ENCODE data around the gene ZNF140.
A peak's percentile ranks its signal among the peaks of the same experiment; 100 is the strongest.

Gene ZNF140

DNA sequence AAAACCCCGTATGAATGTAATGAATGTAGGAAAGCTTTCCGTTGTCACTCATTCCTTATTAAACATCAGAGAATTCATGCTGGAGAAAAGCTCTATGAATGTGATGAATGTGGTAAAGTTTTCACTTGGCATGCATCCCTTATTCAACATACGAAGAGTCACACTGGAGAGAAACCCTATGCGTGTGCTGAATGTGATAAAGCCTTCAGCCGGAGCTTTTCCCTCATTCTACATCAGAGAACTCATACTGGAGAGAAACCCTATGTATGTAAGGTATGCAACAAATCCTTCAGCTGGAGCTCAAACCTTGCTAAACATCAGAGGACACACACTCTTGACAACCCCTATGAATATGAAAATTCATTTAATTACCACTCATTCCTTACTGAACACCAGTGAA is 25.5 kb downstream of the ZNF140 start:
- Mint-ChIP-seq H3K27me3 (no peaks in the 10 kb centered on the region), H3K4me1 (peaks cover 2% of the 10 kb centered on the region), H3K4me3 (no peak overlapping the region), H3K27ac (no peak overlapping the region), H3K9me3 (peaks cover 72% of the 10 kb centered on the region), H3K36me3 (ENCODE audit: low read depth) (peaks cover 97% of the 10 kb centered on the region)
- DNase-seq (no peak), ATAC-seq (no peak)

DNA sequence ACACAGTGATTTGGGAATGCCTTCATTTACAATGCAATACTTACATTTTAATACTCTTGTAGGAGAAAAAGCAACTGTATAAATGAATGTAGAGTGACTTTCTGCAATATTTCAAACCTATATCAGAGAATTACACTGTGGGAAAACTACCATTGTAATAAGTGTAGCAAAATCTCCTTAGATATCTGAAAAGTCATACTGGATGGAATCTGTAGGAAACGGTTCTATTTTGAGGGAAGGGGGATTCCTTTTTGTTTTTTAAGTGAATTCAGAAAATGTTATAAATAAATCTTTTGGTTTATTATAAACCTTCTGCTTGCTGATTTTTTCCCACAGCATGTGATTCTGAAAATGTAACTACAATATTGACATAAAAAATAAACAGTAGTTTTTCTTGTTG is 26.4 kb downstream of the ZNF140 start:
- Mint-ChIP-seq H3K4me1 (peaks cover 2% of the 10 kb centered on the region), H3K27me3 (no peaks in the 10 kb centered on the region), H3K27ac (no peak overlapping the region), H3K36me3 (ENCODE audit: low read depth) (peaks cover 92% of the 10 kb centered on the region), H3K4me3 (no peak overlapping the region), H3K9me3 (peaks cover 70% of the 10 kb centered on the region)
- DNase-seq: no peak
- ATAC-seq: no peak

- no peak for DNase-seq
- H3K4me1 Mint-ChIP-seq: peaks cover 2% of the 10 kb centered on the region
Measured at GRCh38 chr12:133108150-133108549, 27.4 kb downstream of the ZNF140 start.

DNA sequence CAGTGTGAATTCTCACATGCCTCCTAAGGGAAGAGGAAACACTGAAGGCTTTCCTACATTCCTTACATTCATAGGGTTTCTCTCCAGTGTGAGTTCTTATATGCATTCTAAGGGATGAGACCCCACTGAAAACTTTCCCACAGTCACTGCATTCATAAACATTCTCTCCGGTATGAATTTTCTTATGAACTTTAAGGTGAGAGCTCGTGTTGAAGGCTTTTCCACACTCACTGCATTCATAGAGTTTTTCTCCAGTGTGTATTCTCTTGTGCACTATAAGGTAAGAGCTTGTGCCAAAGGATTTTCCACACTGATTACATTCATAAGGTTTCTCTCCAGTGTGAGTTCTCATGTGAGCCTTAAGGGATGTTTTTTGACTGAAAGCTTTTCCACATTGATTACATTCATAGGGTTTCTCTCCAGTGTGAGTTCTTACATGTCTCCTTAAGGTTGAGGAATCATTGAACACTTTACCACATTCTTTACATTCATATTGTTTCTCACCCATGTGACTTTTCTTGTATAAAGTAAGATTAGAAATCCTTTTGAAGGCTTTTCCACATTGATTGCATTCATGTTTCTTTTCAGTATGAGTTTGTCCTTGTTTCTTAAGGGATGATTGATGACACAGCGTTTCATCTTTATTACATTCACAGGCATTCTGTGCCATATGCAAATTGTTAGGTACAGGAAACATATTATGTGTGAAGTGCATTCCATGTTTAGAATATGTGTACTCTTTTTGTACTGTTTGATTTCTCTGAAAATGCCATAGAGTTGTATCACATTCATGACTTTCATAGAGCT is 39.9 kb downstream of the ZNF140 start:
- peaks cover 77% of the 10 kb centered on the region for H3K9me3 Mint-ChIP-seq
- H3K27me3 Mint-ChIP-seq: no peaks in the 10 kb centered on the region
- ATAC-seq (no peak), DNase-seq (no peak)
- H3K4me3 Mint-ChIP-seq: no peak overlapping the region
- peaks cover 92% of the 10 kb centered on the region for H3K36me3 Mint-ChIP-seq (ENCODE audit: low read depth)
- H3K4me1 Mint-ChIP-seq: no peaks in the 10 kb centered on the region
- H3K27ac Mint-ChIP-seq: no peak overlapping the region

More at GRCh38 chr12:133108150-133108549, 27.4 kb downstream of the ZNF140 start:
- H3K9me3 Mint-ChIP-seq: peaks cover 68% of the 10 kb centered on the region
- no peak overlapping the region for H3K27ac Mint-ChIP-seq
- ATAC-seq: no peak
- no peak overlapping the region for H3K4me3 Mint-ChIP-seq
- H3K27me3 Mint-ChIP-seq: no peaks in the 10 kb centered on the region
- H3K36me3 Mint-ChIP-seq (ENCODE audit: low read depth): peaks cover 89% of the 10 kb centered on the region

DNA sequence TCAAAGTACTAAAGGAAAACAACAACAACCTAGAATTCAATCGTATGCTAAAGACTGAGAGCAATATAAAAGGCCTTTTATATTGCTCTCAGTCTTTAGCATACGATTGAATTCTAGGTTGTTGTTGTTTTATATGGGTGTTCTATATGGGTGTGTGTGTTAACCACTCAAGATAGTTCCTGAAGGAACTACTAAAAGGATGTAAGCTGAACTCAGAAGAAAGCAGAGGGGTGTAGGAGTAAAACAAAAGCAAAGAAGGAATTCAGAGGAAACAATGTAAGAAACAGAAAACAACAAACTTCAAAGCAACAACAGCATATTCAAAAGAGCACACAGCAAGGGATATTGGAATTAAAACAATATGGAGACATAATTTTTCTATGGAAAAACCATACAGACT is 44.0 kb downstream of the ZNF140 start:
- Mint-ChIP-seq H3K27ac (no peak overlapping the region), H3K36me3 (ENCODE audit: low read depth) (peaks cover 90% of the 10 kb centered on the region), H3K9me3 (peaks cover 64% of the 10 kb centered on the region), H3K4me3 (no peak overlapping the region), H3K4me1 (peaks cover 10% of the 10 kb centered on the region), H3K27me3 (no peaks in the 10 kb centered on the region)
- ATAC-seq (no peak), DNase-seq (no peak)

- Mint-ChIP-seq H3K4me1 (peaks cover 23% of the 10 kb centered on the region), H3K27ac (peak overlapping the region; percentile 94), H3K9me3 (peaks cover 58% of the 10 kb centered on the region), H3K27me3 (no peaks in the 10 kb centered on the region), H3K36me3 (ENCODE audit: low read depth) (peaks cover 88% of the 10 kb centered on the region), H3K4me3 (peak overlapping the region; percentile 92)
- ATAC-seq: no peak
- peak; percentile 7 for DNase-seq
Measured at GRCh38 chr12:133129368-133130037, 48.8 kb downstream of the ZNF140 start.

GRCh38 chr12:133130038-133130807 is 49.5 kb downstream of the ZNF140 start, which contains the start of the genes ZNF10 and ZNF891:
ZNF10 (plus strand) TSS chr12:133130627; CDS start chr12:133144493, 13,866 bp downstream.
ZNF891 (minus strand) TSS chr12:133130274; CDS start chr12:133121918, 8,356 bp downstream.
- H3K27me3 Mint-ChIP-seq: no peaks in the 10 kb centered on the region
- ATAC-seq: peak; percentile 97
- H3K9me3 Mint-ChIP-seq: peaks cover 56% of the 10 kb centered on the region
- peaks cover 88% of the 10 kb centered on the region for H3K36me3 Mint-ChIP-seq (ENCODE audit: low read depth)
- peaks cover 23% of the 10 kb centered on the region for H3K4me1 Mint-ChIP-seq
- H3K4me3 Mint-ChIP-seq: peak within 1 kb of the TSS; percentile 92
- peak within 1 kb of the TSS; percentile 94 for H3K27ac Mint-ChIP-seq
- DNase-seq: peak; percentile 98

DNA sequence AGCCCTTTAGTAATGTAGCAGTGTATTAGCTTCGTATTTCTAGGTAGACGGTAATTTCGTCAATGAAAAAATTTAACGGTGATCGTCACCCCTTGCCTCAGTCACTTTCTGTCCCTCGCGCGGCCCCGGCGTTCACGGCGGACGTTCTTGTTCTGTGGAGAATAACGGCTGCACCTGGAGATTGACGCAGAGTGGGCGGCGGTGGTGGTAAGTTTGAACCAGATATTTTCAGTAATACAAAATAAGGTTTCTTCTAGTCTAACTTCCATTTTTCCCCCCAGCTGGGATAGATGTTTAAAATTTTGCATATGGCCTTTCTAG is 50.0 kb downstream of the ZNF140 start:
- Mint-ChIP-seq H3K4me3 (peak overlapping the region; percentile 92), H3K36me3 (ENCODE audit: low read depth) (peaks cover 88% of the 10 kb centered on the region), H3K27ac (peak overlapping the region; percentile 94), H3K4me1 (peaks cover 23% of the 10 kb centered on the region), H3K9me3 (peaks cover 56% of the 10 kb centered on the region), H3K27me3 (no peaks in the 10 kb centered on the region)
- peak; percentile 46 for DNase-seq
- no peak for ATAC-seq

DNA sequence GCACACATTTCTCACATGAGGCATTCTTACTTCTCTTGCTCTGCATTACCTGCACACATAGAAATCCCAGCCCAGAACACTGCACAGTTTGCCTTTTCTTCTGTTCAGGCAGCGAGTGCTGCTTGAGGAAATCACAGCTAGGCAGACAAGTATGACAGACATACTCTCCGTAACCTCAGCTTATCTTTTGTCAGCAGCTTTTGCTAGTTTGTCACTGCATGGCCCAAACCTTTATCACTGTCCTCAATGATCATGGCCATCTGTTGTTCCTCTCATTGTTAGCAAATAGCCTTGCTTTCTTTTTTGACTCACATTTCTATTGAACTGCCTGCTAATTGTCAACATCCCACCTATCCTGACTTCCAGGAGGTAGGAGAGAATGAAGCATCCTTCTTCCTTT is 55.0 kb downstream of the ZNF140 start:
- H3K27me3 Mint-ChIP-seq: no peaks in the 10 kb centered on the region
- peaks cover 9% of the 10 kb centered on the region for H3K4me1 Mint-ChIP-seq
- peaks cover 77% of the 10 kb centered on the region for H3K9me3 Mint-ChIP-seq
- no peak for DNase-seq
- H3K27ac Mint-ChIP-seq: no peak overlapping the region
- peaks cover 96% of the 10 kb centered on the region for H3K36me3 Mint-ChIP-seq (ENCODE audit: low read depth)
- H3K4me3 Mint-ChIP-seq: no peak overlapping the region
- no peak for ATAC-seq

GRCh38 chr12:133145981-133146380 is 65.3 kb downstream of the ZNF140 start:
- Mint-ChIP-seq H3K9me3 (peaks cover 67% of the 10 kb centered on the region), H3K4me3 (no peak overlapping the region), H3K27ac (no peak overlapping the region), H3K4me1 (no peaks in the 10 kb centered on the region), H3K27me3 (no peaks in the 10 kb centered on the region), H3K36me3 (ENCODE audit: low read depth) (peaks cover 89% of the 10 kb centered on the region)
- ATAC-seq (no peak), DNase-seq (no peak)

- Mint-ChIP-seq H3K27ac (no peak overlapping the region), H3K4me1 (no peaks in the 10 kb centered on the region), H3K27me3 (no peaks in the 10 kb centered on the region), H3K36me3 (ENCODE audit: low read depth) (peaks cover 88% of the 10 kb centered on the region), H3K4me3 (no peak overlapping the region), H3K9me3 (peaks cover 87% of the 10 kb centered on the region)
- ATAC-seq (no peak), DNase-seq (no peak)
Measured at GRCh38 chr12:133156125-133156690, 75.5 kb downstream of the ZNF140 start.
